ENCODE data around the gene PAXX.

DNA sequence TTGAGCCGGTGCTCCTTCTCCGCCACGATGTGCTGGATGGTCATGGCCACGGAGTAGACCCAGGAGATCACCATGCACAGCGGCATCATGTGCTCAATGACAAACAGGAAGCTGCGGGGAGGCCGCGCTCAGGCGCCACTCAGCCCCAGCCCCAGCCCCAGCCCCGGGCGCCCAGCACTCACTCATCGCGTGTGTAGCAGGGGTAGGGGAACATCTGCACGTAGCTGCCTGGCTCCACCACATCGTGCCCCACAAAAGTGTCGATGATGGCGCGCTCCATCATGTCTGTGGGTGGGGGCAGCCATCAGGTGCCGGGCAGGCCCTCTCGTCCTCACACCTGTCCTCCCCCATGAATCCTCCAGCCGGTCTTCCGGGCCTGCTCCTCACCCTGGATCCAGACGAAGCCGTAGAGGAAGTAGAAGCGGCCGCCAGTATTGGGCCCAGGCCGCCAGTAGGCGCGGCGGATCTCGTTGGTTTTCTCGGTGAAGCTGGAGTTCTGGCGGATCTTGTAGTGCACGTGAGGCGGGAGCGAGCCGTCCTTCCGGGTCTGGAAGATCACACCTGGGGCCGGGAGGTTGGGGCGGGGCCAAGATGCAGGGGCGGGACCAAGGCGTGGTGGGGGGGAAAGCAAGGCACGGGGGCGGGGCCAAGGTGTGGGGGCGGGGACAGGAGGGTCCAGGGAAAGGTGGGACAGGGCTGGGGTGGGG, 25.7 kb downstream of the PAXX start:
- TF ChIP-seq, protein P1, sequence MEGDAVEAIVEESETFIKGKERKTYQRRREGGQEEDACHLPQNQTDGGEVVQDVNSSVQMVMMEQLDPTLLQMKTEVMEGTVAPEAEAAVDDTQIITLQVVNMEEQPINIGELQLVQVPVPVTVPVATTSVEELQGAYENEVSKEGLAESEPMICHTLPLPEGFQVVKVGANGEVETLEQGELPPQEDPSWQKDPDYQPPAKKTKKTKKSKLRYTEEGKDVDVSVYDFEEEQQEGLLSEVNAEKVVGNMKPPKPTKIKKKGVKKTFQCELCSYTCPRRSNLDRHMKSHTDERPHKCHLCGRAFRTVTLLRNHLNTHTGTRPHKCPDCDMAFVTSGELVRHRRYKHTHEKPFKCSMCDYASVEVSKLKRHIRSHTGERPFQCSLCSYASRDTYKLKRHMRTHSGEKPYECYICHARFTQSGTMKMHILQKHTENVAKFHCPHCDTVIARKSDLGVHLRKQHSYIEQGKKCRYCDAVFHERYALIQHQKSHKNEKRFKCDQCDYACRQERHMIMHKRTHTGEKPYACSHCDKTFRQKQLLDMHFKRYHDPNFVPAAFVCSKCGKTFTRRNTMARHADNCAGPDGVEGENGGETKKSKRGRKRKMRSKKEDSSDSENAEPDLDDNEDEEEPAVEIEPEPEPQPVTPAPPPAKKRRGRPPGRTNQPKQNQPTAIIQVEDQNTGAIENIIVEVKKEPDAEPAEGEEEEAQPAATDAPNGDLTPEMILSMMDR (IDR thresholded peaks at IDR 0.05; ENCODE audit: insufficient read depth, low read depth, low read length) = no peak
- no peak for TF ChIP-seq EZH2 (IDR thresholded peaks at IDR 0.05; ENCODE audit: insufficient read depth, low read length)

Data from astrocyte (in vitro differentiated cells and primary cell).